Measurements from ENCODE around the gene NHLH2. TPM values are rescaled to one million over a fixed set of nuclear protein-coding genes. Genes with fewer than 3 reads are reported as not detected.

Gene NHLH2
- polyA plus RNA-seq (2013, experiment 1 of 2), result 0.01 TPM
- polyA plus RNA-seq (2013, experiment 2 of 2), result 0.01 TPM

DNA sequence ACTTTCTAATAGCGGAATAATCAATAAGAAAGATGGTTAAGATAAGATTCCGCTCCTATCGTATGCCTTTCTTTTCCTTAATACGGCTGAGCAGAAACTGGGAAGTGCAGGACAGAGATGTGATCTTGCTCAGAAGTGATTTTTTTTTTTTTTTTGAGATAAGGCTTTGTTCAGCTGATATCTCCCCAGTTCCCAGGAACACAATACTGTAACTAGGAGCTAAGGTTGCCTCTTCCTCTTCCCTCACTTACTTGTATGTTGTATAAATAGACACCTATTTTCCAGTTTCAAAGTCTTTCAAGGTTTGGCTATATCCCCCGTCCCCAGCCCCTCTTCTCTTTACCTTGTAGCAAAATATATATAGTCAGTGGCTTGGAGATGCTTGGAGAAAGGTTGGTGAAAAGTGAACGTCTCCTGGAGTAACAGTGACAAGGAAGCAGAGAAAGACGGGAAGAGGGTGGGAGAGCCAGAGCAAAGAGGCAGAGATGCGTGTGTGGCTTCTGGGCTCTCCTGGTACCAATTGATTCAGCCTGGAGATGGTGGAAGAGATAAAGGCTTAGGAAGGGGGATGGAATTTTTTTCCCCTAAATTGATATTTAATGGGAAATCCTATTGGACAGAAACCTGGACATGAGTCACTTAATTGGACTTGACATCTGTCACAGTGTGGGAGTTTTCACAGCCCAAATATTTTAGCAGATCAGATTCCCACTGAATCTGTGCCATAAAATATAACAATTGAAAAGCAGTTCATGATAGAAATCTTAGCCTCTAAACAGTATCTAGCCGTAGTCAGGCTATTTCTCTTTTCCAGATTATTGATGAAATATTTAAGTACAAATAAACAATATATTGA is at the start of gene NHLH2:
Gene NHLH2, minus strand, starts transcription at position 522 of the 856 bp plus-strand sequence. CDS start 2,754 bp downstream, outside the sequence.
- Histone ChIP-seq H3K23ac (ENCODE audit: low read length in 2 of 2) (no peak within 1 kb of the TSS), H3K9me3 (ENCODE audit: control insufficient read depth, low read length) (no peaks in the 10 kb centered on the region), H4K91ac (ENCODE audit: low read length) (no peak within 1 kb of the TSS)

GRCh38 chr1:115890580-115890979 is 49.7 kb upstream of the NHLH2 start:
- no peak overlapping the region for H3K9ac ChIP-seq (ENCODE audit: low read length)
- H3K4me2 ChIP-seq (ENCODE audit: low read length, poor library complexity, severe bottlenecking), result no peak overlapping the region
- no peak overlapping the region for H3K27ac ChIP-seq (ENCODE audit: low read length, poor library complexity, severe bottlenecking)
- no peak overlapping the region for H3K4me3 ChIP-seq (ENCODE audit: insufficient read depth in 1 of 2, low read depth in 1 of 2, low read length in 2 of 2)
- H4K8ac ChIP-seq (ENCODE audit: low read length), result no peak overlapping the region
- H2BK15ac ChIP-seq (ENCODE audit: low read depth, poor library complexity, severe bottlenecking), result no peak overlapping the region
- H3K36me3 ChIP-seq (ENCODE audit: control insufficient read depth in 1 of 2, insufficient read depth in 2 of 2, low read depth in 1 of 2, low read length in 2 of 2), result no peaks in the 10 kb centered on the region
- no peak overlapping the region for H2BK5ac ChIP-seq (ENCODE audit: low read depth, low read length, poor library complexity, severe bottlenecking)
- H3K27me3 ChIP-seq (ENCODE audit: control insufficient read depth in 1 of 2, insufficient read depth in 1 of 2, low read length in 2 of 2), result peaks cover 0 to 6% of the 10 kb centered on the region in 2 experiments
- WGBS, result 67% methylated on average over 4 of the region's 4 CpGs
- H3K4me1 ChIP-seq (ENCODE audit: control insufficient read depth, insufficient read depth, low read depth, low read length), result no peaks in the 10 kb centered on the region
- DNase-seq, result no peak
- H3K18ac ChIP-seq (ENCODE audit: low read depth in 1 of 2, low read length in 2 of 2), result no peak overlapping the region
- no peak overlapping the region for H2AFZ ChIP-seq (ENCODE audit: low read depth, low read length)
- no peaks in the 10 kb centered on the region for H3K9me3 ChIP-seq (ENCODE audit: control insufficient read depth, low read length)
- H4K91ac ChIP-seq (ENCODE audit: low read length), result no peak overlapping the region
- H2BK12ac ChIP-seq (ENCODE audit: low read length in 2 of 2), result no peak overlapping the region
- no peak overlapping the region for H3K4ac ChIP-seq (ENCODE audit: low read depth in 1 of 2, low read length in 2 of 2)
- H2BK120ac ChIP-seq (ENCODE audit: low read depth, low read length), result no peak overlapping the region
- no peak overlapping the region for H2AK5ac ChIP-seq (ENCODE audit: low read length, severe bottlenecking)
- no peaks in the 10 kb centered on the region for H3K79me1 ChIP-seq (replicated peaks; ENCODE audit: low read length, poor library complexity, severe bottlenecking)
- no peak overlapping the region for H3K23ac ChIP-seq (ENCODE audit: low read length in 2 of 2)
- no peak overlapping the region for H3K14ac ChIP-seq (ENCODE audit: low read length in 2 of 2)

More for the DNA sequence above, at the start of gene NHLH2:
- H3K27me3 ChIP-seq (ENCODE audit: control insufficient read depth in 1 of 2, insufficient read depth in 1 of 2, low read length in 2 of 2), result peaks cover 61 to 90% of the 10 kb centered on the region in 2 experiments
- H3K27ac ChIP-seq (ENCODE audit: low read length, poor library complexity, severe bottlenecking), result no peak within 1 kb of the TSS
- H3K79me1 ChIP-seq (replicated peaks; ENCODE audit: low read length, poor library complexity, severe bottlenecking), result no peaks in the 10 kb centered on the region
- no peak within 1 kb of the TSS for H3K18ac ChIP-seq (ENCODE audit: low read depth in 1 of 2, low read length in 2 of 2)
- 44% methylated on average over 6 of the region's 9 CpGs for WGBS
- H3K9ac ChIP-seq (ENCODE audit: low read length), result no peak within 1 kb of the TSS
- H3K36me3 ChIP-seq (ENCODE audit: control insufficient read depth in 1 of 2, insufficient read depth in 2 of 2, low read depth in 1 of 2, low read length in 2 of 2), result peaks cover 0 to 9% of the 10 kb centered on the region in 2 experiments
- H3K4me3 ChIP-seq (ENCODE audit: insufficient read depth in 1 of 2, low read depth in 1 of 2, low read length in 2 of 2), result no peak within 1 kb of the TSS
- no peak within 1 kb of the TSS for H2AK5ac ChIP-seq (ENCODE audit: low read length, severe bottlenecking)
- peaks cover 12% of the 10 kb centered on the region for H3K4me1 ChIP-seq (ENCODE audit: control insufficient read depth, insufficient read depth, low read depth, low read length)
- no peak within 1 kb of the TSS for H2BK15ac ChIP-seq (ENCODE audit: low read depth, poor library complexity, severe bottlenecking)
- DNase-seq, result no peak
- no peak within 1 kb of the TSS for H3K4me2 ChIP-seq (ENCODE audit: low read length, poor library complexity, severe bottlenecking)
- no peak within 1 kb of the TSS for H3K4ac ChIP-seq (ENCODE audit: low read depth in 1 of 2, low read length in 2 of 2)
- no peak within 1 kb of the TSS for H2BK120ac ChIP-seq (ENCODE audit: low read depth, low read length)
- H2AFZ ChIP-seq (ENCODE audit: low read depth, low read length), result no peak within 1 kb of the TSS
- H3K14ac ChIP-seq (ENCODE audit: low read length in 2 of 2), result no peak within 1 kb of the TSS
- H2BK5ac ChIP-seq (ENCODE audit: low read depth, low read length, poor library complexity, severe bottlenecking), result no peak within 1 kb of the TSS
- H4K8ac ChIP-seq (ENCODE audit: low read length), result no peak within 1 kb of the TSS
- H2BK12ac ChIP-seq (ENCODE audit: low read length in 2 of 2), result no peak within 1 kb of the TSS

GRCh38 chr1:115888976-115889375 is 48.0 kb upstream of the NHLH2 start:
- H3K4me2 ChIP-seq (ENCODE audit: low read length, poor library complexity, severe bottlenecking), result no peak overlapping the region
- 81% methylated on average over 2 of the region's 2 CpGs for WGBS
- no peak overlapping the region for H3K23ac ChIP-seq (ENCODE audit: low read length in 2 of 2)

More at GRCh38 chr1:115888976-115889375, 48.0 kb upstream of the NHLH2 start:
- Histone ChIP-seq H4K91ac (ENCODE audit: low read length) (no peak overlapping the region), H2BK120ac (ENCODE audit: low read depth, low read length) (no peak overlapping the region), H3K36me3 (ENCODE audit: control insufficient read depth in 1 of 2, insufficient read depth in 2 of 2, low read depth in 1 of 2, low read length in 2 of 2) (no peaks in the 10 kb centered on the region), H2BK5ac (ENCODE audit: low read depth, low read length, poor library complexity, severe bottlenecking) (no peak overlapping the region), H4K8ac (ENCODE audit: low read length) (no peak overlapping the region), H3K79me1 (replicated peaks; ENCODE audit: low read length, poor library complexity, severe bottlenecking) (no peaks in the 10 kb centered on the region), H2AFZ (ENCODE audit: low read depth, low read length) (no peak overlapping the region), H3K4me1 (ENCODE audit: control insufficient read depth, insufficient read depth, low read depth, low read length) (no peaks in the 10 kb centered on the region), H3K4me3 (ENCODE audit: insufficient read depth in 1 of 2, low read depth in 1 of 2, low read length in 2 of 2) (no peak overlapping the region), H3K27me3 (ENCODE audit: control insufficient read depth in 1 of 2, insufficient read depth in 1 of 2, low read length in 2 of 2) (peaks cover 0 to 6% of the 10 kb centered on the region in 2 experiments), H3K27ac (ENCODE audit: low read length, poor library complexity, severe bottlenecking) (no peak overlapping the region), H3K4ac (ENCODE audit: low read depth in 1 of 2, low read length in 2 of 2) (no peak overlapping the region), H3K9ac (ENCODE audit: low read length) (no peak overlapping the region), H3K18ac (ENCODE audit: low read depth in 1 of 2, low read length in 2 of 2) (no peak overlapping the region), H2BK15ac (ENCODE audit: low read depth, poor library complexity, severe bottlenecking) (no peak overlapping the region), H2BK12ac (ENCODE audit: low read length in 2 of 2) (no peak overlapping the region), H3K9me3 (ENCODE audit: control insufficient read depth, low read length) (no peaks in the 10 kb centered on the region), H2AK5ac (ENCODE audit: low read length, severe bottlenecking) (no peak overlapping the region), H3K14ac (ENCODE audit: low read length in 2 of 2) (no peak overlapping the region)
- no peak for DNase-seq
